ENCODE results near the gene DUOX1. TPM values are rescaled to one million over a fixed set of nuclear protein-coding genes. Genes with fewer than 3 reads are reported as not detected.
A peak's percentile ranks its signal among the peaks of the same experiment; 100 is the strongest.

The DUOX1 gene
- polyA plus RNA-seq, 1 of the 3 experiments (the other 2 are of a cell fraction) = not detected

DNA sequence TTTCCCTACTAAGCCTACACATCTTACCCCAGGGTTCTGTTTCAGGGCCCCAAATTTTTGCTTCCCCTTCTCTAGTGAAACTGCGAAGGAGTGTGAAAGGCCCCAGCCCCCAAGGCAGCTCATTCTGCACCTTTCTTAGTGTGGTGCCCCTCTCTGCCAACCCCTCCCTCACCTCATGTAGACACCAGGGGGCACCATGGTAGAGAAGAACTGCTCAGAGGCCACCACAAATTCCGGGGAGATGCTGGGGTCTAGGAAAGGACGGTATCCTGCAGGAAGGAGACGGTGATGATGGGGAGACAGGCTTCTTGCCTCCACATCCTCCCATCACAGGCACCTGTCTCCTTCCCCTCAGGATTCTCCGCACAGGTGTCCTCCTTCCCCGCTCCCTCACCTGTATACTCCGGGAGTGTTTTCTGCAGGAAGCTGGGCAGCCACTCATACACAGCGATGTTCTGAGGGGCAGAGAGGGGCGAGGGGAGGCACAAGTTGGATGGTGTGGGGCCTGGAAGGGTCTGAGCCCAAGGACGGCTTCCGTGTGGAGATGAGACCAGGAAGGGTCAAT, 19.5 kb upstream of the DUOX1 start:
- WGBS (ENCODE audit: low lambda C conversion rate) = 75% methylated on average over 9 of the region's 11 CpGs
- Histone ChIP-seq H3K36me3 (replicated peaks in 1 of 2; ENCODE audit: control insufficient read depth in 1 of 2, insufficient read depth in 2 of 2, low read length in 1 of 2) (no peaks in the 10 kb centered on the region), H3K79me2 (ENCODE audit: insufficient read depth) (no peaks in the 10 kb centered on the region), H3K4me1 (ENCODE audit: control insufficient read depth in 1 of 2, insufficient read depth in 2 of 2, low read depth in 1 of 2, low read length in 1 of 2) (peaks cover 0 to 20% of the 10 kb centered on the region in 2 experiments; a peak in 1 of 4 replicates), H3K27me3 (ENCODE audit: insufficient read depth) (peaks cover 58% of the 10 kb centered on the region), H3K9me2 (no peaks in the 10 kb centered on the region), H3K4me2 (no peak overlapping the region), H2AFZ (ENCODE audit: low read depth) (no peak overlapping the region), H3K27ac (ENCODE audit: low read depth in 2 of 2, low read length in 1 of 2) (no peak overlapping the region), H4K20me1 (ENCODE audit: insufficient read depth) (no peaks in the 10 kb centered on the region), H3K9ac (no peak overlapping the region), H3K9me3 (no peaks in the 10 kb centered on the region), H3K4me3 (ENCODE audit: low read depth in 2 of 2, low read length in 1 of 2) (no peak overlapping the region), H3F3A (replicated peaks; ENCODE audit: insufficient read depth) (no peaks in the 10 kb centered on the region)
- TF ChIP-seq, protein P1, sequence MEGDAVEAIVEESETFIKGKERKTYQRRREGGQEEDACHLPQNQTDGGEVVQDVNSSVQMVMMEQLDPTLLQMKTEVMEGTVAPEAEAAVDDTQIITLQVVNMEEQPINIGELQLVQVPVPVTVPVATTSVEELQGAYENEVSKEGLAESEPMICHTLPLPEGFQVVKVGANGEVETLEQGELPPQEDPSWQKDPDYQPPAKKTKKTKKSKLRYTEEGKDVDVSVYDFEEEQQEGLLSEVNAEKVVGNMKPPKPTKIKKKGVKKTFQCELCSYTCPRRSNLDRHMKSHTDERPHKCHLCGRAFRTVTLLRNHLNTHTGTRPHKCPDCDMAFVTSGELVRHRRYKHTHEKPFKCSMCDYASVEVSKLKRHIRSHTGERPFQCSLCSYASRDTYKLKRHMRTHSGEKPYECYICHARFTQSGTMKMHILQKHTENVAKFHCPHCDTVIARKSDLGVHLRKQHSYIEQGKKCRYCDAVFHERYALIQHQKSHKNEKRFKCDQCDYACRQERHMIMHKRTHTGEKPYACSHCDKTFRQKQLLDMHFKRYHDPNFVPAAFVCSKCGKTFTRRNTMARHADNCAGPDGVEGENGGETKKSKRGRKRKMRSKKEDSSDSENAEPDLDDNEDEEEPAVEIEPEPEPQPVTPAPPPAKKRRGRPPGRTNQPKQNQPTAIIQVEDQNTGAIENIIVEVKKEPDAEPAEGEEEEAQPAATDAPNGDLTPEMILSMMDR (IDR thresholded peaks at IDR 0.05) = peak; percentile 20; the same call in 1 of the 2 replicates
- TF ChIP-seq REST (IDR thresholded peaks at IDR 0.05; ENCODE audit: low read depth, low read length) = no peak
- POLR2A ChIA-PET = no interaction called here
- DNase-seq = peak; percentile 42
- CTCF ChIA-PET = interaction anchor here (0.9 to 2.9 kb wide), 3 partner anchors 8 to 257 kb away, joined by 3 to 15 read pairs (median 3); no protein-coding TSS in a partner anchor

- DNase-seq = peak; percentile 63
- H3K4me1 ChIP-seq (ENCODE audit: control insufficient read depth in 1 of 2, insufficient read depth in 2 of 2, low read depth in 1 of 2, low read length in 1 of 2) = peaks cover 0 to 20% of the 10 kb centered on the region in 2 experiments; a peak in 1 of 4 replicates
- H3K79me2 ChIP-seq (ENCODE audit: insufficient read depth) = no peaks in the 10 kb centered on the region
- H3K9me2 ChIP-seq = no peaks in the 10 kb centered on the region
- no peak overlapping the region for H3K9ac ChIP-seq
- ChIA-PET CTCF (interaction anchor here (0.8 to 1.6 kb wide), 4 partner anchors 10 to 347 kb away, joined by 3 to 5 read pairs (median 4); no protein-coding TSS in a partner anchor), POLR2A (interaction anchor here (0.7 kb wide), 1 partner anchor 17 kb away, joined by 3 read pairs; no protein-coding TSS in a partner anchor)
- no peak overlapping the region for H3K4me2 ChIP-seq
- WGBS (ENCODE audit: low lambda C conversion rate) = 50% methylated on average over 2 of the region's 71 CpGs
- no peaks in the 10 kb centered on the region for H4K20me1 ChIP-seq (ENCODE audit: insufficient read depth)
- H2AFZ ChIP-seq (ENCODE audit: low read depth) = no peak overlapping the region
- H3K4me3 ChIP-seq (ENCODE audit: low read depth in 2 of 2, low read length in 1 of 2) = no peak overlapping the region
- no peak overlapping the region for H3K27ac ChIP-seq (ENCODE audit: low read depth in 2 of 2, low read length in 1 of 2)
- no peaks in the 10 kb centered on the region for H3K36me3 ChIP-seq (replicated peaks in 1 of 2; ENCODE audit: control insufficient read depth in 1 of 2, insufficient read depth in 2 of 2, low read length in 1 of 2)
- H3K9me3 ChIP-seq = no peaks in the 10 kb centered on the region
- no peak for TF ChIP-seq NRF1 (IDR thresholded peaks at IDR 0.05; ENCODE audit: low read depth, low read length)
- TF ChIP-seq EZH2phosphoT487 (IDR thresholded peaks at IDR 0.05; ENCODE audit: borderline replicate concordance, low read depth) = peak; percentile 72; the same call in 1 of the 2 replicates
- TF ChIP-seq RAD21 (IDR thresholded peaks at IDR 0.05; ENCODE audit: low read length) = no peak
- no peak for TF ChIP-seq MEF2A (IDR thresholded peaks at IDR 0.05; ENCODE audit: borderline replicate concordance, low read depth)
- no peak for TF ChIP-seq FOSL2 (IDR thresholded peaks at IDR 0.05; ENCODE audit: borderline replicate concordance, low read depth)
- peaks cover 57% of the 10 kb centered on the region for H3K27me3 ChIP-seq (ENCODE audit: insufficient read depth)
- H3F3A ChIP-seq (replicated peaks; ENCODE audit: insufficient read depth) = no peaks in the 10 kb centered on the region
These were observed 18.2 kb upstream of the DUOX1 start for GRCh38 chr15:45111390-45112142.
